OCI-LY1 (cell line): ENCODE measurements around the gene HAL.

ENCODE experiments used
- H2AFZ ChIP-seq: fragments of 200-600 bp; sonication (generic), shearing (Covaris generic); 2 replicates; pipeline ENCODE4 v1.6.0; 2014; ENCODE audit warnings: antibody characterized with exemption, mild to moderate bottlenecking, low read length
- H3F3A ChIP-seq: fragments of 200-600 bp; sonication (generic), shearing (Covaris generic); 2 replicates; pipeline ENCODE4 v1.6.0; 2014; ENCODE audit warnings: mild to moderate bottlenecking, antibody characterized with exemption, low read length, moderate library complexity; ENCODE audit not compliant: insufficient read depth
- H3K27ac ChIP-seq: fragments of 200-600 bp; sonication (generic); 2 replicates; pipeline ENCODE4 v1.5.1; 2014; ENCODE audit warnings: low read length, mixed run types, mild to moderate bottlenecking, low read depth; ENCODE audit not compliant: poor library complexity, severe bottlenecking
- H3K27me3 ChIP-seq: fragments of 200-600 bp; sonication (generic); 2 replicates; pipeline ENCODE4 v1.6.0; 2014; ENCODE audit warnings: antibody characterized with exemption, mild to moderate bottlenecking, low read length, moderate library complexity; ENCODE audit not compliant: insufficient read depth
- H3K36me3 ChIP-seq: fragments of 200-600 bp; sonication (generic); 2 replicates; pipeline ENCODE4 v1.6.1; 2014; ENCODE audit warnings: mild to moderate bottlenecking, antibody characterized with exemption, low read length, moderate library complexity, mixed read lengths; ENCODE audit not compliant: insufficient read depth
- H3K4me1 ChIP-seq: fragments of 200-600 bp; sonication (generic); 2 replicates; pipeline ENCODE4 v1.5.1; 2014; ENCODE audit warnings: mild to moderate bottlenecking, low read length, moderate library complexity; ENCODE audit not compliant: insufficient read depth, severe bottlenecking
- H3K4me2 ChIP-seq: fragments of 200-600 bp; sonication (generic), shearing (Covaris generic); 2 replicates; pipeline ENCODE4 v1.6.1; 2014; ENCODE audit warnings: low read length
- H3K4me3 ChIP-seq: fragments of 200-600 bp; sonication (generic); 2 replicates; pipeline ENCODE4 v1.5.1; 2014; ENCODE audit warnings: low read length, low read depth, mild to moderate bottlenecking, mixed read lengths; ENCODE audit not compliant: poor library complexity, severe bottlenecking
- H3K79me2 ChIP-seq: fragments of 200-600 bp; shearing (Covaris generic); 2 replicates; pipeline ENCODE4 v1.6.1; 2016; ENCODE audit warnings: mixed run types, low read length, mixed read lengths; ENCODE audit not compliant: insufficient read depth
- H3K9ac ChIP-seq: fragments of 200-600 bp; sonication (generic), shearing (Covaris generic); 2 replicates; pipeline ENCODE4 v1.6.1; 2014; ENCODE audit warnings: mild to moderate bottlenecking, low read length, mixed read lengths
- H3K9me2 ChIP-seq: fragments of 200-600 bp; sonication (generic), shearing (Covaris generic); 2 replicates; pipeline ENCODE4 v1.6.1; 2014; ENCODE audit warnings: low read depth, mild to moderate bottlenecking, low read length, mixed read lengths
- H3K9me3 ChIP-seq: fragments of 200-600 bp; shearing (Covaris generic); 2 replicates; pipeline ENCODE4 v1.6.1; 2014; ENCODE audit warnings: low read length, mixed read lengths
- H4K20me1 ChIP-seq: fragments of 200-600 bp; sonication (generic), shearing (Covaris generic); 2 replicates; pipeline ENCODE4 v1.6.0; 2016; ENCODE audit warnings: mild to moderate bottlenecking, low read length; ENCODE audit not compliant: insufficient read depth
- CTCF ChIP-seq: fragments of 200-600 bp; sonication (generic), shearing (Covaris generic); IDR thresholded peaks from 2 replicates; pipeline ENCODE4 v1.5.1; 2017; ENCODE audit warnings: mild to moderate bottlenecking, antibody characterized with exemption, low read length, moderate library complexity, mixed read lengths
- EZH2 ChIP-seq: fragments of 200-600 bp; sonication (generic), shearing (Covaris generic); IDR thresholded peaks from 2 replicates; pipeline ENCODE4 v1.8.0; 2017; ENCODE audit warnings: borderline replicate concordance, mixed run types, mild to moderate bottlenecking, antibody characterized with exemption, low read length, moderate library complexity, mixed read lengths

The HAL gene

DNA sequence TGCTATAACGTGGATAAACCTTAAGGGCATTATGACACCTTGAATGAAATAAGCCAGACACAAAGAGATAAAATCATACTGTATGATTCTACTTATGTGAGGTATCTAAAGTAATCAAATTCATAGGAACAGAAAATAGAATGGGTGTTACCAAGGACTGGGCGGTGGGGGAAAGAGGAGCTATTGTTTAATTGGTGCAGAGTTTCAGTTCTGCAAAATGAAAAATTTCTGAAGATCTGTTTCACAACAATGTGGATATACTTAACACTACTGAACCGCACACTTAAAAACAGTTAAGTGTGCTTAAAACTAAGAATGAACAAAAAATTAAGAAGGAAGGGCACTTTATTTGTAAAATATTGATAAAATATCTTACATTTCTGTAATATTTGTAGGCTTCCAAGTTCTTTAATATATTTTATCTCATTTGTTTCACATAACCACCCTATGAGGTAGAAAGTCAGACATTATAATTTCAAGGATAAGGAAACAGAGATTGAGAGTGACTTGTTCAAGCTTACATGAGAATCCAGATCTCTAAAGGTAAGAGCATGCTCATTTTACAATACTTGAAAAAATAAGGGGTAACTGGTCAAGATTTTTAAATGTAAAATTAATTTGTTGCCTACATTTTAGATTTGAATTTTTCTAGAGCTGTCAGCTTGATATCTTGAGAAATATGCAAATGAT lies 24.3 kb upstream of the HAL start:
- Histone ChIP-seq H2AFZ (no peak overlapping the region), H3K9me3 (no peaks in the 10 kb centered on the region), H3K9me2 (no peaks in the 10 kb centered on the region), H3K4me3 (no peak overlapping the region), H3K4me2 (peak overlapping the region; percentile 25), H4K20me1 (no peaks in the 10 kb centered on the region), H3K79me2 (no peaks in the 10 kb centered on the region), H3K27ac (peak overlapping the region; percentile 87), H3K36me3 (peaks cover 69% of the 10 kb centered on the region), H3K9ac (peak overlapping the region; percentile 25), H3K27me3 (no peaks in the 10 kb centered on the region), H3F3A (no peaks in the 10 kb centered on the region; the same call in 1 of the 2 replicates), H3K4me1 (peaks cover 25% of the 10 kb centered on the region)
- TF ChIP-seq EZH2, result no peak
- no peak for TF ChIP-seq CTCF

- no peak for TF ChIP-seq CTCF
- no peak for TF ChIP-seq EZH2
- peaks cover 81% of the 10 kb centered on the region for H3K36me3 ChIP-seq
Measured at GRCh38 chr12:96015672-96016071, 19.5 kb upstream of the HAL start.

DNA sequence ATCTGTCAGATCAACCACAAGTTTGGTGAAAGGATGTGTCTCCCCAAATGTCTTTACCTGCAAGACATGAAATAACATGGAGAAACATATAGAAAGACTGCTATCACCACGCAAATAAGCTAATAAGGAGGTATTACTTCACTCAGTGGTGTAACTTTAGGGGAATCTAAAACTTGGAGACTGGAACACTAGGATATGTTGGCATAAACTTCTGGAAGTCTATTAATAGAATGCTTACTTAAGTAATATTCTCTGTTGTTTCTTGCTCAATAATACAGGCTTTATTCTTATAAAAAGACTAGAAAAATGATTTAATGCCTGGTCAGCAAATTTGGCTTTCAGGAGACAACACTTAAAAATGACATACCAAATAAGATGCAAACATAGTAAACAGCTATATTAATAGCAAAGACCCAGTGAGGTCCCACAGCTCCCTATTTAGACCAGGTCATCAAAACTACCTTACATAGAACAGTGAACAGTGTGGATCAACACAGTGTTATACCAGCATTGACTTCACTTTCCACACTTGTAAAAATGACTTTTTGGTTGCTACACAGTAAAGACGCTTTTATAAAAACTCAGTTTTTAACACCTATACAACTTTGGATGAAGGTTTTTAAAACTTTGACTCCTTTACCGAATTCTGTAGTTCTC lies 18.9 kb upstream of the HAL start:
- H2AFZ ChIP-seq, result no peak overlapping the region
- no peaks in the 10 kb centered on the region for H3F3A ChIP-seq
- H3K79me2 ChIP-seq, result no peaks in the 10 kb centered on the region
- no peaks in the 10 kb centered on the region for H3K27me3 ChIP-seq
- no peaks in the 10 kb centered on the region for H4K20me1 ChIP-seq
- peaks cover 87% of the 10 kb centered on the region for H3K36me3 ChIP-seq
- H3K4me1 ChIP-seq, result peaks cover 4% of the 10 kb centered on the region
- no peak overlapping the region for H3K9ac ChIP-seq
- H3K9me2 ChIP-seq, result no peaks in the 10 kb centered on the region
- no peak overlapping the region for H3K27ac ChIP-seq
- H3K4me2 ChIP-seq, result no peak overlapping the region
- TF ChIP-seq EZH2 (no peak), CTCF (no peak)
- H3K4me3 ChIP-seq, result no peak overlapping the region
- H3K9me3 ChIP-seq, result no peaks in the 10 kb centered on the region

More at GRCh38 chr12:96015672-96016071, 19.5 kb upstream of the HAL start:
- H3K79me2 ChIP-seq, result no peaks in the 10 kb centered on the region
- peaks cover 10% of the 10 kb centered on the region for H3K4me1 ChIP-seq
- no peaks in the 10 kb centered on the region for H3K9me2 ChIP-seq
- H3K9ac ChIP-seq, result no peak overlapping the region
- no peak overlapping the region for H2AFZ ChIP-seq
- no peak overlapping the region for H3K4me2 ChIP-seq
- no peaks in the 10 kb centered on the region for H3K27me3 ChIP-seq
- no peak overlapping the region for H3K27ac ChIP-seq
- H3K9me3 ChIP-seq, result no peaks in the 10 kb centered on the region
- H3F3A ChIP-seq, result no peaks in the 10 kb centered on the region; the same call in 1 of the 2 replicates
- no peaks in the 10 kb centered on the region for H4K20me1 ChIP-seq
- no peak overlapping the region for H3K4me3 ChIP-seq
